Liver (tissue), 9 donors: ENCODE data around the gene SC5D. TPM values are rescaled to one million over a fixed set of nuclear protein-coding genes. Genes with fewer than 3 reads are reported as not detected.

Experiments used
- DNase-seq: peaks from one replicate; pipeline ENCODE4 v3.0.0-alpha.2; 2017; ENCODE audit warnings: low spot score
- H3K27ac ChIP-seq, 2 donors: one replicate each; pipeline ENCODE4 v1.7.0; 2013; ENCODE audit warnings: inconsistent platforms in 2 of 2, low read length in 2 of 2, control low read depth in 1 of 2, low read depth in 1 of 2, mild to moderate bottlenecking in 1 of 2
- H3K27me3 ChIP-seq, 4 donors: one replicate each; pipeline versions ENCODE4 v1.6.1 to v1.7.0; 2013; ENCODE audit warnings: low read length in 3 of 4, inconsistent platforms in 1 of 4, mild to moderate bottlenecking in 1 of 4, moderate library complexity in 1 of 4; ENCODE audit not compliant: control insufficient read depth in 4 of 4, insufficient read depth in 4 of 4
- H3K36me3 ChIP-seq, 4 donors: one replicate each; pipeline versions ENCODE4 v1.6.1 to v1.7.0; 2013; ENCODE audit warnings: low read length in 3 of 4, mild to moderate bottlenecking in 3 of 4, low read depth in 1 of 4, moderate library complexity in 1 of 4; ENCODE audit not compliant: control insufficient read depth in 4 of 4, insufficient read depth in 3 of 4
- H3K4me1 ChIP-seq, 4 donors: one replicate each; pipeline versions ENCODE4 v1.6.1 to v1.7.0; 2013; ENCODE audit warnings: low read length in 3 of 4, mild to moderate bottlenecking in 3 of 4, moderate library complexity in 1 of 4; ENCODE audit not compliant: control insufficient read depth in 4 of 4, insufficient read depth in 4 of 4
- H3K4me3 ChIP-seq, 3 donors: one replicate each; pipeline versions ENCODE4 v1.6.1 to v1.7.0; 2013; ENCODE audit warnings: low read length in 3 of 3, control low read depth in 1 of 3, low read depth in 1 of 3, mild to moderate bottlenecking in 1 of 3
- H3K9ac ChIP-seq, 2 donors: one replicate each; pipeline ENCODE4 v1.7.0; 2013; ENCODE audit warnings: low read length in 2 of 2, mild to moderate bottlenecking in 2 of 2, moderate library complexity in 2 of 2, control low read depth in 1 of 2, low read depth in 1 of 2
- H3K9me3 ChIP-seq, 4 donors: one replicate each; pipeline versions ENCODE4 v1.6.1 to v1.7.0; 2013; ENCODE audit warnings: low read length in 3 of 4; ENCODE audit not compliant: control insufficient read depth in 4 of 4
- FOXA1 ChIP-seq: IDR thresholded peaks from 2 replicates; pipeline ENCODE4 v1.6.1; 2016; ENCODE audit warnings: antibody characterized with exemption
- GABPA ChIP-seq, 2 donors: IDR thresholded peaks in 1 of 2; conservative IDR thresholded peaks in 1 of 2; 2 replicates each; pipeline ENCODE4 v1.6.1; 2016; ENCODE audit warnings: antibody characterized with exemption in 2 of 2, mild to moderate bottlenecking in 1 of 2, moderate library complexity in 1 of 2
- HNF4A ChIP-seq, 2 donors: conservative IDR thresholded peaks; 2 replicates each; pipeline ENCODE4 v1.6.1; 2016; ENCODE audit warnings: antibody characterized with exemption in 2 of 2, mild to moderate bottlenecking in 2 of 2
- HNF4G ChIP-seq: IDR thresholded peaks from 2 replicates; pipeline ENCODE4 v1.6.1; 2016; ENCODE audit warnings: antibody characterized with exemption
- JUND ChIP-seq, 2 donors: IDR thresholded peaks; 2 replicates each; pipeline ENCODE4 v1.6.1; 2016; ENCODE audit warnings: antibody characterized with exemption in 2 of 2
- NR2F2 ChIP-seq: IDR thresholded peaks from 2 replicates; pipeline ENCODE4 v1.6.1; 2016; ENCODE audit warnings: antibody characterized with exemption
- RAD21 ChIP-seq, 2 donors: IDR thresholded peaks; 2 replicates each; pipeline ENCODE4 v1.6.1; 2016; ENCODE audit warnings: antibody characterized with exemption in 2 of 2, mild to moderate bottlenecking in 2 of 2
- RXRA ChIP-seq, 2 donors: IDR thresholded peaks; 2 replicates each; pipeline ENCODE4 v1.6.1; 2017 to 2018; ENCODE audit warnings: antibody characterized with exemption in 2 of 2, mild to moderate bottlenecking in 1 of 2
- SP1 ChIP-seq: IDR thresholded peaks from 2 replicates; pipeline ENCODE4 v1.6.1; 2018; ENCODE audit warnings: antibody characterized with exemption, mild to moderate bottlenecking
- TAF1 ChIP-seq: conservative IDR thresholded peaks from 2 replicates; pipeline ENCODE4 v1.6.1; 2016; ENCODE audit warnings: antibody characterized with exemption, mild to moderate bottlenecking
- YY1 ChIP-seq: IDR thresholded peaks from 2 replicates; pipeline ENCODE4 v1.6.1; 2016; ENCODE audit warnings: antibody characterized with exemption, mild to moderate bottlenecking
- WGBS: extraction: QIAGEN DNeasy Blood & Tissue Kit; methylation state at CpG from one replicate; pipeline ENCODE4 v1.1.7; 2013; 5-methylcytosine and 5-hydroxymethylcytosine counted together
- polyA plus RNA-seq, 2 donors: library from polyadenylated mRNA; stranded (reverse) in 1 of 2; unstranded in 1 of 2; fragments of 200-250 nt in 1 of 2; fragments of >200 nt in 1 of 2; fragmentation: Nextera tagmentation in 1 of 2; extraction: Ambion mirVana in 1 of 2; gene quantifications; one replicate each; pipeline versions ENCODE4 v1.2.1 to v1.2.3, GENCODE V29; 2013 to 2015
- total RNA-seq, 2 donors: library from RNA; depleted of rRNA; stranded (reverse); fragments of >200 nt; gene quantifications; one replicate each; pipeline ENCODE4 v1.2.3, GENCODE V29; 2014
- TF ChIP-seq, protein P1 (sequence below): fragments of 150-350 bp; IDR thresholded peaks from 2 replicates; pipeline ENCODE4 v1.5.1; 2017; ENCODE audit warnings: improper control_type of control experiment, low read depth, low read length; ENCODE audit not compliant: missing input control
- TF ChIP-seq, protein P2 (sequence below): IDR thresholded peaks from 2 replicates; pipeline ENCODE4 v1.6.1; 2016; ENCODE audit warnings: antibody characterized with exemption
- TF ChIP-seq, protein P3 (sequence below): IDR thresholded peaks from 2 replicates; pipeline ENCODE4 v1.6.1; 2016; ENCODE audit warnings: antibody characterized with exemption
- TF ChIP-seq, protein P4 (sequence below): IDR thresholded peaks from 2 replicates; pipeline ENCODE4 v1.6.1; 2016; ENCODE audit warnings: antibody characterized with exemption, mild to moderate bottlenecking
- donor health status: healthy.
- donor health status: healthy.
- donor health status: healthy.
- donor health status: healthy.
- donor health status: healthy.

Gene SC5D
- total and polyA plus RNA-seq, 4 donors = 80.1 to 282 (median 153) TPM

DNA sequence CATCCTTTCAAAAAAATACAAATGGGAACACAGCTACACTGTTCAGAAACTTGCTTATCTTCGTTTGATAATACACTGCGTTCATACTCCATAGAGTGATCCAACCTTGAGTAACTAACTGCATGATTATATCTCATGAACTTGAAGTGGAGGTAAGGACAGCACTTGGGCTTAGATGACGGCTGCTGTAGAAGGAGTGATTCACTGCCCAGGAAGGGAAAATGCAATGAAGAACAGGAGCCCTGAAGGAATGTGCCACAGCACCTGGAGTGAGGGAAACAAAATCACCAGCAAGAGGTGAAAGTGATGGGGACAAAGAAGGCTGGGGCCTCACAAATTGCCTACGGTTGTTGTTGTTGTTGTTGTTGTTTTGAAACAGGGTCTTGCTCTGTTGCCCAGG is 44.1 kb upstream of the SC5D start:
- DNase-seq = no peak
- Histone ChIP-seq H3K36me3 (no peaks in the 10 kb centered on the region), H3K4me3 (no peak overlapping the region), H3K27ac (no peak overlapping the region), H3K4me1 (no peaks in the 10 kb centered on the region), H3K9ac (no peak overlapping the region), H3K9me3 (no peaks in the 10 kb centered on the region), H3K27me3 (no peaks in the 10 kb centered on the region)
- TF ChIP-seq YY1 (no peak), HNF4G (no peak), RXRA (IDR thresholded peaks at IDR 0.05) (no peak), TAF1 (no peak), GABPA (IDR thresholded peaks at IDR 0.05 in 1 of 2, conservative IDR thresholded peaks at IDR 0.05 in 1 of 2) (no peak), FOXA1 (no peak), RAD21 (IDR thresholded peaks at IDR 0.05) (no peak), JUND (IDR thresholded peaks at IDR 0.05) (no peak), SP1 (no peak), HNF4A (conservative IDR thresholded peaks at IDR 0.05) (no peak)
- TF ChIP-seq, protein P1, sequence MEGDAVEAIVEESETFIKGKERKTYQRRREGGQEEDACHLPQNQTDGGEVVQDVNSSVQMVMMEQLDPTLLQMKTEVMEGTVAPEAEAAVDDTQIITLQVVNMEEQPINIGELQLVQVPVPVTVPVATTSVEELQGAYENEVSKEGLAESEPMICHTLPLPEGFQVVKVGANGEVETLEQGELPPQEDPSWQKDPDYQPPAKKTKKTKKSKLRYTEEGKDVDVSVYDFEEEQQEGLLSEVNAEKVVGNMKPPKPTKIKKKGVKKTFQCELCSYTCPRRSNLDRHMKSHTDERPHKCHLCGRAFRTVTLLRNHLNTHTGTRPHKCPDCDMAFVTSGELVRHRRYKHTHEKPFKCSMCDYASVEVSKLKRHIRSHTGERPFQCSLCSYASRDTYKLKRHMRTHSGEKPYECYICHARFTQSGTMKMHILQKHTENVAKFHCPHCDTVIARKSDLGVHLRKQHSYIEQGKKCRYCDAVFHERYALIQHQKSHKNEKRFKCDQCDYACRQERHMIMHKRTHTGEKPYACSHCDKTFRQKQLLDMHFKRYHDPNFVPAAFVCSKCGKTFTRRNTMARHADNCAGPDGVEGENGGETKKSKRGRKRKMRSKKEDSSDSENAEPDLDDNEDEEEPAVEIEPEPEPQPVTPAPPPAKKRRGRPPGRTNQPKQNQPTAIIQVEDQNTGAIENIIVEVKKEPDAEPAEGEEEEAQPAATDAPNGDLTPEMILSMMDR = no peak
- TF ChIP-seq, protein P2, sequence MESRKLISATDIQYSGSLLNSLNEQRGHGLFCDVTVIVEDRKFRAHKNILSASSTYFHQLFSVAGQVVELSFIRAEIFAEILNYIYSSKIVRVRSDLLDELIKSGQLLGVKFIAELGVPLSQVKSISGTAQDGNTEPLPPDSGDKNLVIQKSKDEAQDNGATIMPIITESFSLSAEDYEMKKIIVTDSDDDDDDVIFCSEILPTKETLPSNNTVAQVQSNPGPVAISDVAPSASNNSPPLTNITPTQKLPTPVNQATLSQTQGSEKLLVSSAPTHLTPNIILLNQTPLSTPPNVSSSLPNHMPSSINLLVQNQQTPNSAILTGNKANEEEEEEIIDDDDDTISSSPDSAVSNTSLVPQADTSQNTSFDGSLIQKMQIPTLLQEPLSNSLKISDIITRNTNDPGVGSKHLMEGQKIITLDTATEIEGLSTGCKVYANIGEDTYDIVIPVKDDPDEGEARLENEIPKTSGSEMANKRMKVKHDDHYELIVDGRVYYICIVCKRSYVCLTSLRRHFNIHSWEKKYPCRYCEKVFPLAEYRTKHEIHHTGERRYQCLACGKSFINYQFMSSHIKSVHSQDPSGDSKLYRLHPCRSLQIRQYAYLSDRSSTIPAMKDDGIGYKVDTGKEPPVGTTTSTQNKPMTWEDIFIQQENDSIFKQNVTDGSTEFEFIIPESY = no peak
- 79% methylated on average over 4 of the region's 4 CpGs for WGBS

DNA sequence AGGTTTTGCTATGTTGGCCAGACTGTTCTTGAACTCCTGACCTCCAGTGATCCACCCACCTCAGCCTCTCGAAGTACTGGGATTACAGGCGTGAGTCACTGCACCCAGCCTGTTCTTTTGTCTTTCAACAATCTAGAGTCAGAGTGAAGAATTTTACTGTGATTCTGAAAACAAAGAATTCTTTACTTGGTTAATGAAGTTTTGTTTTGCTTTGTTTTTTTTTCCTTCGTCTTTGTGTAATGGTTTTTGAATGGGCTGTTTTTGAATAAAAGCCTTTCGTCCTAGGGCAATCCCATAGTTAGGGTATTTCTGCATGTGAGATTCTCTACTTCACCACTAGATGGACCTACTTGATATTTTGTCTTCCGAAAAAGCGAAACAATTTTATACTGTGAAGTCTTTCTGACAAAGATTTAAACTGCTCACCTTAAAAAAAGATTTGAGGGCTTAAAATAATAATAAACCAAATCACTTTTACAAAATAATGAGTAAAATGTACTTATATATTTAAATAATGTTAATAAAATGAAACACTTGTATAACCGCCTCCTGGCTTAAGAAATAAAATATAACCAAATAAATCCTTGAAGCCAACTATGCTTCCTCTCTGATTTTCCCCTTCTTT is 43.4 kb upstream of the SC5D start:
- DNase-seq = no peak
- TF ChIP-seq HNF4G (no peak), TAF1 (no peak), YY1 (no peak), NR2F2 (no peak), RAD21 (IDR thresholded peaks at IDR 0.05) (peak; percentile 73 to 82), JUND (IDR thresholded peaks at IDR 0.05) (no peak)
- TF ChIP-seq, protein P2 = no peak
- TF ChIP-seq, protein P1 = peak; percentile 80
- TF ChIP-seq, protein P3, sequence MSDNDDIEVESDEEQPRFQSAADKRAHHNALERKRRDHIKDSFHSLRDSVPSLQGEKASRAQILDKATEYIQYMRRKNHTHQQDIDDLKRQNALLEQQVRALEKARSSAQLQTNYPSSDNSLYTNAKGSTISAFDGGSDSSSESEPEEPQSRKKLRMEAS = no peak
- TF ChIP-seq, protein P4, sequence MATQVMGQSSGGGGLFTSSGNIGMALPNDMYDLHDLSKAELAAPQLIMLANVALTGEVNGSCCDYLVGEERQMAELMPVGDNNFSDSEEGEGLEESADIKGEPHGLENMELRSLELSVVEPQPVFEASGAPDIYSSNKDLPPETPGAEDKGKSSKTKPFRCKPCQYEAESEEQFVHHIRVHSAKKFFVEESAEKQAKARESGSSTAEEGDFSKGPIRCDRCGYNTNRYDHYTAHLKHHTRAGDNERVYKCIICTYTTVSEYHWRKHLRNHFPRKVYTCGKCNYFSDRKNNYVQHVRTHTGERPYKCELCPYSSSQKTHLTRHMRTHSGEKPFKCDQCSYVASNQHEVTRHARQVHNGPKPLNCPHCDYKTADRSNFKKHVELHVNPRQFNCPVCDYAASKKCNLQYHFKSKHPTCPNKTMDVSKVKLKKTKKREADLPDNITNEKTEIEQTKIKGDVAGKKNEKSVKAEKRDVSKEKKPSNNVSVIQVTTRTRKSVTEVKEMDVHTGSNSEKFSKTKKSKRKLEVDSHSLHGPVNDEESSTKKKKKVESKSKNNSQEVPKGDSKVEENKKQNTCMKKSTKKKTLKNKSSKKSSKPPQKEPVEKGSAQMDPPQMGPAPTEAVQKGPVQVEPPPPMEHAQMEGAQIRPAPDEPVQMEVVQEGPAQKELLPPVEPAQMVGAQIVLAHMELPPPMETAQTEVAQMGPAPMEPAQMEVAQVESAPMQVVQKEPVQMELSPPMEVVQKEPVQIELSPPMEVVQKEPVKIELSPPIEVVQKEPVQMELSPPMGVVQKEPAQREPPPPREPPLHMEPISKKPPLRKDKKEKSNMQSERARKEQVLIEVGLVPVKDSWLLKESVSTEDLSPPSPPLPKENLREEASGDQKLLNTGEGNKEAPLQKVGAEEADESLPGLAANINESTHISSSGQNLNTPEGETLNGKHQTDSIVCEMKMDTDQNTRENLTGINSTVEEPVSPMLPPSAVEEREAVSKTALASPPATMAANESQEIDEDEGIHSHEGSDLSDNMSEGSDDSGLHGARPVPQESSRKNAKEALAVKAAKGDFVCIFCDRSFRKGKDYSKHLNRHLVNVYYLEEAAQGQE = no peak

More for the DNA sequence above, 43.4 kb upstream of the SC5D start:
- Histone ChIP-seq H3K9me3 (no peaks in the 10 kb centered on the region), H3K9ac (peak overlapping the region; percentile 38 to 79), H3K36me3 (no peaks in the 10 kb centered on the region), H3K4me3 (no peak overlapping the region), H3K27ac (no peak overlapping the region), H3K4me1 (no peaks in the 10 kb centered on the region), H3K27me3 (no peaks in the 10 kb centered on the region)
- 26% methylated on average over 7 of the region's 7 CpGs for WGBS
